Mononuclear cell (primary cell): ENCODE data around the gene CLDN1. TPM values are rescaled to one million over a fixed set of nuclear protein-coding genes. Genes with fewer than 3 reads are reported as not detected.

ENCODE experiments used
- total RNA-seq: library from RNA; depleted of rRNA; stranded (reverse); fragments of >200 nt; gene quantifications from one replicate; pipeline ENCODE4 v1.2.3, GENCODE V29; 2012

The CLDN1 gene
- total RNA-seq, 1 donor, result 0.10 TPM

Other genes with a start within 250 kb of the CLDN1 start
- 0.84 TPM for gene P3H2, start 201.5 kb downstream of the CLDN1 start, total RNA-seq
- gene CLDN16, start 65.7 kb upstream of the CLDN1 start, total RNA-seq, result 0.10 TPM
- not detected for gene TMEM207, start 127.5 kb upstream of the CLDN1 start, total RNA-seq
- 18.1 TPM for gene IL1RAP, start 191.6 kb upstream of the CLDN1 start, total RNA-seq